NCI-H187 (cell line): ENCODE results near the gene IGFBP6.
"Not testable (repeated sequence)": the region's sequence is repeated elsewhere in the genome, so short reads cannot be mapped to it uniquely, and the experiment has no call there.

Source experiments
- DNase-seq, 2 experiments: peaks; one replicate each; lab custom pipeline; 2025; lab: John Stamatoyannopoulos, UW

The IGFBP6 gene

GRCh38 chr12:53070877-53071492, 26.5 kb upstream of the IGFBP6 start:
- no peak for DNase-seq

- no peak for DNase-seq
Measured at GRCh38 chr12:53071591-53072551, 25.6 kb upstream of the IGFBP6 start.

GRCh38 chr12:53073881-53074280, 23.6 kb upstream of the IGFBP6 start:
- no peak for DNase-seq

GRCh38 chr12:53074283-53074998, 23.0 kb upstream of the IGFBP6 start:
- DNase-seq, result no peak

GRCh38 chr12:53074999-53075370, 22.5 kb upstream of the IGFBP6 start:
- no peak for DNase-seq

GRCh38 chr12:53076461-53076860, 21.0 kb upstream of the IGFBP6 start:
- no peak for DNase-seq

- DNase-seq, result no peak
Measured at GRCh38 chr12:53077030-53077429, 20.4 kb upstream of the IGFBP6 start.

- peak in 1 of 2 experiments; percentile 43 for DNase-seq
Measured at GRCh38 chr12:53078425-53079225, 18.8 kb upstream of the IGFBP6 start.

- peak; percentile 91 to 98 for DNase-seq
Measured at GRCh38 chr12:53079226-53080117, 18.0 kb upstream of the IGFBP6 start, which contains the start of gene SPRYD3. Gene SPRYD3 (minus strand): TSS chr12:53079390. CDS start chr12:53079333, 57 bp downstream.

GRCh38 chr12:53082637-53083175, 14.8 kb upstream of the IGFBP6 start:
- no peak for DNase-seq

GRCh38 chr12:53086361-53086760, 11.1 kb upstream of the IGFBP6 start:
- no peak for DNase-seq

GRCh38 chr12:53090105-53090504, 7.4 kb upstream of the IGFBP6 start:
- no peak for DNase-seq

- DNase-seq, result no peak
Measured at GRCh38 chr12:53090554-53090953, 6.9 kb upstream of the IGFBP6 start.

- no peak for DNase-seq
Measured at GRCh38 chr12:53091756-53092155, 5.7 kb upstream of the IGFBP6 start.

GRCh38 chr12:53093777-53094393, 3.6 kb upstream of the IGFBP6 start:
- no peak for DNase-seq

- no peak for DNase-seq
Measured at GRCh38 chr12:53094394-53094787, 3.1 kb upstream of the IGFBP6 start.

- DNase-seq, result not testable (repeated sequence)
Measured at GRCh38 chr12:53094796-53095595, 2.5 kb upstream of the IGFBP6 start.

GRCh38 chr12:53095596-53095895, 1.9 kb upstream of the IGFBP6 start:
- DNase-seq, result not testable (repeated sequence)

GRCh38 chr12:53096089-53096741, 1.3 kb upstream of the IGFBP6 start:
- DNase-seq, result no peak
